Calu3 (cell line): ENCODE measurements around the gene SIGLEC8. TPM values are rescaled to one million over a fixed set of nuclear protein-coding genes. Genes with fewer than 3 reads are reported as not detected.

Experiments
- BruUV-seq: library from RNA; stranded (reverse); fragments of 400-500 nt; replicated peaks from 2 replicates; lab custom pipeline; 2021; lab: Mats Ljungman, UMichigan
- CTCF ChIA-PET: fragments of 300-600 bp; sonication (Branson Sonifier 250); formaldehyde crosslinking; loops from one replicate; lab custom pipeline; 2022; ENCODE audit warnings: antibody characterized with exemption; lab: Charles Lee
- DNase-seq: peaks from one replicate; pipeline ENCODE4 v3.0.0; 2022
- H3K27ac Mint-ChIP-seq: one replicate; pipeline ENCODE4 v1.8.0; 2022; ENCODE audit warnings: mixed read lengths; ENCODE audit not compliant: unreplicated experiment
- H3K27me3 Mint-ChIP-seq: one replicate; pipeline ENCODE4 v1.8.0; 2022; ENCODE audit warnings: mixed read lengths; ENCODE audit not compliant: unreplicated experiment
- H3K36me3 Mint-ChIP-seq: one replicate; pipeline ENCODE4 v1.8.0; 2022; ENCODE audit warnings: mild to moderate bottlenecking, moderate library complexity, mixed read lengths; ENCODE audit not compliant: insufficient read depth, unreplicated experiment
- H3K4me1 Mint-ChIP-seq: one replicate; pipeline ENCODE4 v1.8.0; 2022; ENCODE audit warnings: mild to moderate bottlenecking, low read depth, mixed read lengths; ENCODE audit not compliant: unreplicated experiment
- H3K4me3 Mint-ChIP-seq: one replicate; pipeline ENCODE4 v1.8.0; 2022; ENCODE audit warnings: mild to moderate bottlenecking, low read depth, moderate library complexity, mixed read lengths; ENCODE audit not compliant: unreplicated experiment
- H3K9me3 Mint-ChIP-seq: one replicate; pipeline ENCODE4 v1.8.0; 2022; ENCODE audit warnings: low read depth, mixed read lengths; ENCODE audit not compliant: unreplicated experiment
- CTCF ChIP-seq: fragments of 200-600 bp; IDR thresholded peaks from one replicate; pipeline ENCODE4 v1.8.0; 2022; ENCODE audit warnings: antibody characterized with exemption; ENCODE audit not compliant: unreplicated experiment
- intact Hi-C: fragments of 100-400 bp; cut with micrococcal nuclease; formaldehyde crosslinking; loops from one replicate; pipeline ENCODE4 v1.10.0; 2022; ENCODE audit not compliant: unreplicated experiment
- total RNA-seq: library from RNA; stranded (reverse); gene quantifications from 2 replicates; pipeline ENCODE4 v1.2.3, GENCODE V29; 2022

SIGLEC8 gene
- total RNA-seq, 1 experiment from 2014 or later = not detected

- H3K4me1 Mint-ChIP-seq = no peaks in the 10 kb centered on the region
- no TSS peak for BruUV-seq
- intact Hi-C loops = no loop called here
- TF ChIP-seq CTCF = no peak
- peaks cover 74% of the 10 kb centered on the region for H3K27me3 Mint-ChIP-seq
- no peak overlapping the region for H3K27ac Mint-ChIP-seq
- no peaks in the 10 kb centered on the region for H3K36me3 Mint-ChIP-seq
- no peak for DNase-seq
- H3K9me3 Mint-ChIP-seq = no peaks in the 10 kb centered on the region
- H3K4me3 Mint-ChIP-seq = no peak overlapping the region
- CTCF ChIA-PET = no interaction called here
Observed at GRCh38 chr19:51462681-51463080, 4.4 kb upstream of the SIGLEC8 start.

GRCh38 chr19:51462276-51462675, 4.0 kb upstream of the SIGLEC8 start:
- Mint-ChIP-seq H3K27me3 (peaks cover 74% of the 10 kb centered on the region), H3K4me1 (no peaks in the 10 kb centered on the region), H3K4me3 (no peak overlapping the region), H3K27ac (no peak overlapping the region), H3K9me3 (no peaks in the 10 kb centered on the region), H3K36me3 (no peaks in the 10 kb centered on the region)
- BruUV-seq = no TSS peak
- no peak for DNase-seq
- intact Hi-C loops = no loop called here
- no peak for TF ChIP-seq CTCF
- CTCF ChIA-PET = no interaction called here

GRCh38 chr19:51461723-51462161, 3.5 kb upstream of the SIGLEC8 start:
- no peaks in the 10 kb centered on the region for H3K36me3 Mint-ChIP-seq
- intact Hi-C loops = no loop called here
- H3K27me3 Mint-ChIP-seq = peaks cover 74% of the 10 kb centered on the region
- H3K27ac Mint-ChIP-seq = no peak overlapping the region
- CTCF ChIA-PET = no interaction called here
- no peak for TF ChIP-seq CTCF
- DNase-seq = no peak
- no TSS peak for BruUV-seq
- no peaks in the 10 kb centered on the region for H3K9me3 Mint-ChIP-seq
- no peaks in the 10 kb centered on the region for H3K4me1 Mint-ChIP-seq
- H3K4me3 Mint-ChIP-seq = no peak overlapping the region

DNA sequence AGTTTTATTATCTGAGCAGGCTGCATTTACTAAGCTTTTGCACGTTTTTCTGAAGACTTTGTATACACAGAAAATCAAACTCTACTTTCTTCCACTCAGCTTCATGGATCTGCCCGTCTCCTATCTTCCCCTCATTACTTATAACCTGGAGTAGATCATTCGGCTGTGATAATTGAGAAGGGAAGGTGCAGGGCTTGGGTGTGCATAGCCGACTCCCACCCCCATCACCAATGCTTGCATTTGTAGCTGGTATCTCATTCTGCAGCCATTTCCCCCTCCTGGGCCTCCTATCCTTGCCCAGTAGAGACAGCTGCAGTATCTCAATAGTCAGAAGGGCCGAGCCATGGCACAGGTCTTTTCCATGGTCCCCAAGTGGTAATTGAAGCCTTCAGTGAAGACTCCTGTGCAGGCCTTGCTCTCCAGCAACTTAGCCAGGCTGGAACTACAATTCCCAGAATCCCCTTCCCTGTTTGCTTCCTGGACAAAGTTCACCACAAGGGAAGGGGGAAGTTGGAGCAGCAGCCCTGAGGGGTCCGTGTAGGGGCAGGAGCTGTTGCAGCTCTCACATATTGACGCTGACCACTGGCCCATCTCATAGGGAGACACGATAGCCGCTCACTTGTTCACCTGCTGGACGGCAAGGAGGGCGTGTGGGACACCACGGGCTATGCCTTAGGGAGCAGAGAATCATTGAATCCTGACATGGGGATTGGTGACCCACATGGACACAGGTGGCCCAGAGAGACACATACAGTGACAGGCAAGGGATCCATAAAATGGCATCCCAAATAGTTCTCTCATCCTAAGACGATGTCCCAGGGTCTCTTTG, 2.1 kb upstream of the SIGLEC8 start:
- H3K4me3 Mint-ChIP-seq = no peak overlapping the region
- peaks cover 64% of the 10 kb centered on the region for H3K27me3 Mint-ChIP-seq
- DNase-seq = no peak
- TF ChIP-seq CTCF = no peak
- H3K9me3 Mint-ChIP-seq = no peaks in the 10 kb centered on the region
- no peaks in the 10 kb centered on the region for H3K4me1 Mint-ChIP-seq
- H3K27ac Mint-ChIP-seq = no peak overlapping the region
- intact Hi-C loops = no loop called here
- CTCF ChIA-PET = interaction anchor here (0.6 kb wide), 1 partner anchor 209 kb away, joined by 8 read pairs; no protein-coding TSS in a partner anchor
- no TSS peak for BruUV-seq
- H3K36me3 Mint-ChIP-seq = no peaks in the 10 kb centered on the region
